ENCODE data around the gene HLA-DPA1. TPM values are rescaled to one million over a fixed set of nuclear protein-coding genes. Genes with fewer than 3 reads are reported as not detected.
"Not testable (repeated sequence)": the region's sequence is repeated elsewhere in the genome, so short reads cannot be mapped to it uniquely, and the experiment has no call there.

Gene HLA-DPA1
- total RNA-seq, 1 experiment from 2014 or later = not detected

DNA sequence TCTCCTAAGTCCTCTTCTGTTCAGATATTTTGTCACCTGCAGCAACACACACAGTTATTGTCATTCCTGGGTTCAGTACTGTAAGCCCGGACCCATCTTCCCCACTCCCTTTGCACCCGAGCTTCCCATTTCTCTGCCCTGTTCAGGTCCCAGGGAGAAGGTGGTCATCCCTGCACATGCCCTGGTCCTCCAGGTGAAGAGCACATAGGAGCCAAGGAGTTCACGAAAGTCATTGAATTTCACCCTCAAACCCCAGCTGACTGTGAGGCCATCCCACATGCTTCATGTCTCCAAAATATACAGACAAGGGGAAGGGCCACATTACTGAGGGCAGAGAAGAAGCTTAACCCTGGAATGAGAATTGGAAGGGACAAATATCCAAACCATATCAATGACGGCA, 8.1 kb downstream of the HLA-DPA1 start:
- BruUV-seq (replicated peaks) = no TSS peak
- POLR2A ChIA-PET = no interaction called here
- CTCF ChIA-PET = no interaction called here
- Mint-ChIP-seq H3K9me3 (ENCODE audit: unreplicated experiment) (peaks cover 11% of the 10 kb centered on the region), H3K27ac (ENCODE audit: unreplicated experiment) (no peak overlapping the region), H3K27me3 (ENCODE audit: insufficient read depth, unreplicated experiment) (no peaks in the 10 kb centered on the region), H3K4me3 (ENCODE audit: unreplicated experiment) (no peak overlapping the region), H3K4me1 (ENCODE audit: low read depth, unreplicated experiment) (no peaks in the 10 kb centered on the region), H3K36me3 (ENCODE audit: insufficient read depth, unreplicated experiment) (no peaks in the 10 kb centered on the region)
- Histone ChIP-seq H3K27me3 (replicated peaks; ENCODE audit: control insufficient read depth, insufficient read depth, low read length) (no peaks in the 10 kb centered on the region; the same call in 1 of the 2 replicates), H3K9me3 (no peaks in the 10 kb centered on the region), H3K36me3 (ENCODE audit: control insufficient read depth, insufficient read depth, low read length) (no peaks in the 10 kb centered on the region), H3K4me1 (no peaks in the 10 kb centered on the region), H3K4me3 (ENCODE audit: low read depth, low read length) (no peak overlapping the region)
- intact Hi-C loops (cut with micrococcal nuclease; ENCODE audit: unreplicated experiment) = no loop called here
- TF ChIP-seq, protein P1, sequence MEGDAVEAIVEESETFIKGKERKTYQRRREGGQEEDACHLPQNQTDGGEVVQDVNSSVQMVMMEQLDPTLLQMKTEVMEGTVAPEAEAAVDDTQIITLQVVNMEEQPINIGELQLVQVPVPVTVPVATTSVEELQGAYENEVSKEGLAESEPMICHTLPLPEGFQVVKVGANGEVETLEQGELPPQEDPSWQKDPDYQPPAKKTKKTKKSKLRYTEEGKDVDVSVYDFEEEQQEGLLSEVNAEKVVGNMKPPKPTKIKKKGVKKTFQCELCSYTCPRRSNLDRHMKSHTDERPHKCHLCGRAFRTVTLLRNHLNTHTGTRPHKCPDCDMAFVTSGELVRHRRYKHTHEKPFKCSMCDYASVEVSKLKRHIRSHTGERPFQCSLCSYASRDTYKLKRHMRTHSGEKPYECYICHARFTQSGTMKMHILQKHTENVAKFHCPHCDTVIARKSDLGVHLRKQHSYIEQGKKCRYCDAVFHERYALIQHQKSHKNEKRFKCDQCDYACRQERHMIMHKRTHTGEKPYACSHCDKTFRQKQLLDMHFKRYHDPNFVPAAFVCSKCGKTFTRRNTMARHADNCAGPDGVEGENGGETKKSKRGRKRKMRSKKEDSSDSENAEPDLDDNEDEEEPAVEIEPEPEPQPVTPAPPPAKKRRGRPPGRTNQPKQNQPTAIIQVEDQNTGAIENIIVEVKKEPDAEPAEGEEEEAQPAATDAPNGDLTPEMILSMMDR (IDR thresholded peaks at IDR 0.05; ENCODE audit: insufficient read depth in 1 of 2, low read depth in 1 of 2, low read length in 1 of 2, severe bottlenecking in 1 of 2, unreplicated experiment in 1 of 2) = no peak
- no peak for DNase-seq

DNA sequence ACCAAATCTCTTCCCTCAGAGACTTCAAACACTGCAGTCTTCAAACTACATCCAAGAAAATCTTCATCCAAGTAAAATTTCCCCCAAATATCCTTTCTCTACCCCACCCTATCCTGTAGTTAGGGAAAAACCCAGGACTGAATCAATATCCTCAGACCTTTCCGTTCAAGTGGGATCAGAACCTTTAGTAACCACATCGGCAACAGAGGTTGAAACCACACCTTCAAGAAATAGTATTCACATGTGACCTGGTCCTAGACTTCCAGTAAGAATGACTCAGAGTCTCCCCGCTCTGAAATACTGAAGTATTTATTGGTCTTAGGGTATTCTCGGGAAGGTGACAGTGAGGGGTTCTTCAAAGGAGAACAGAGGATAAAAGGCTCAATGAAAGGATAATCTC, 8.7 kb downstream of the HLA-DPA1 start:
- Histone ChIP-seq H3K36me3 (ENCODE audit: control insufficient read depth, insufficient read depth, low read length) (no peaks in the 10 kb centered on the region), H3K4me3 (ENCODE audit: low read depth, low read length) (no peak overlapping the region), H3K4me1 (no peaks in the 10 kb centered on the region), H3K9me3 (no peaks in the 10 kb centered on the region), H3K27me3 (replicated peaks; ENCODE audit: control insufficient read depth, insufficient read depth, low read length) (no peaks in the 10 kb centered on the region; the same call in 1 of the 2 replicates)
- H3K4me1 Mint-ChIP-seq (ENCODE audit: low read depth, unreplicated experiment) = no peaks in the 10 kb centered on the region
- POLR2A ChIA-PET = no interaction called here
- intact Hi-C loops (cut with micrococcal nuclease; ENCODE audit: unreplicated experiment) = no loop called here
- H3K9me3 Mint-ChIP-seq (ENCODE audit: unreplicated experiment) = peaks cover 11% of the 10 kb centered on the region
- H3K4me3 Mint-ChIP-seq (ENCODE audit: unreplicated experiment) = no peak overlapping the region
- no peaks in the 10 kb centered on the region for H3K36me3 Mint-ChIP-seq (ENCODE audit: insufficient read depth, unreplicated experiment)
- H3K27me3 Mint-ChIP-seq (ENCODE audit: insufficient read depth, unreplicated experiment) = no peaks in the 10 kb centered on the region
- H3K27ac Mint-ChIP-seq (ENCODE audit: unreplicated experiment) = no peak overlapping the region
- CTCF ChIA-PET = no interaction called here
- no TSS peak for BruUV-seq (replicated peaks)
- no peak for DNase-seq
- TF ChIP-seq, protein P1 (IDR thresholded peaks at IDR 0.05; ENCODE audit: insufficient read depth in 1 of 2, low read depth in 1 of 2, low read length in 1 of 2, severe bottlenecking in 1 of 2, unreplicated experiment in 1 of 2) = no peak

DNA sequence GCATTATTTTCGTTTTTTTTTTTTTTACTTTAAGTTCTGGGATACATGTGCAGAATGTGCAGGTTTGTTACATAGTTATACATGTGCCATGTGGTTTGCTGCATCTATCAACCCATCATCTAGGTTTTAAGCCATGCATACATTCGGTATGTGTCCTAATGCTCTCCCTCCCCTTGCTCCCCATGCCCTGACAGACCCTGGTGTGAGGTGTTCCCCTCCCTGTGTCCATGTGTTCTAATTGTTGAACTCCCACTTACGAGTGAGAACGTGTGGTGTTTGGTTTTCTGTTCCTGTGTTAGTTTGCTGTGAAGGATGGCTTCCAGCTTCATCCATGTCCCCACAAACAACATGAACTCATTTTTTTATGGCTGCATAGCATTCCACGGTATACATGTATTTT, 10.0 kb downstream of the HLA-DPA1 start:
- H3K27ac Mint-ChIP-seq (ENCODE audit: unreplicated experiment); H3K4me1 ChIP-seq; BruUV-seq (replicated peaks); H3K9me3 ChIP-seq; H3K36me3 Mint-ChIP-seq (ENCODE audit: insufficient read depth, unreplicated experiment); H3K27me3 ChIP-seq (replicated peaks; ENCODE audit: control insufficient read depth, insufficient read depth, low read length); intact Hi-C loops (cut with micrococcal nuclease; ENCODE audit: unreplicated experiment); CTCF ChIA-PET; DNase-seq; H3K36me3 ChIP-seq (ENCODE audit: control insufficient read depth, insufficient read depth, low read length); H3K4me1 Mint-ChIP-seq (ENCODE audit: low read depth, unreplicated experiment); H3K4me3 ChIP-seq (ENCODE audit: low read depth, low read length); H3K4me3 Mint-ChIP-seq (ENCODE audit: unreplicated experiment); POLR2A ChIA-PET; H3K27me3 Mint-ChIP-seq (ENCODE audit: insufficient read depth, unreplicated experiment): not testable (repeated sequence)
- peaks cover 11% of the 10 kb centered on the region for H3K9me3 Mint-ChIP-seq (ENCODE audit: unreplicated experiment)

DNA sequence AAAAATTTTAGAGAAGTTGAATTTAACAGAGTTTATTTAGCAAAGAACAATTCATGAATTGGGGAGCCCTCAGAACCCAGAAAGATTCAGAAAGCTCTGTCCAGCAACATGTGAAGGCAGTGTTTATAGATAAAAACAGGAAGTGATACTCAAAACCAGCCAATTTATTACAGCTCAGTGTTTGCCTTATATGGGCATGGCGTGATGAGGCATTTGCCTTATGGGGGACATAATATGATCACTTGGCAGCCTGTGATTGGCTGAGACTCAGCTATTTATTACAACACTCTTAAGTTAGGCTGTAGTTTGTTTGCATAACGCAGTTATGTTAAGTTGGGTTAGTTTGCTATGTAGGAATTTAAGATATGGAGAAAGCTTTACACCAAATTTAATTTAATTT, 11.5 kb downstream of the HLA-DPA1 start:
- ChIA-PET POLR2A (no interaction called here), CTCF (no interaction called here)

More for the DNA sequence above, 11.5 kb downstream of the HLA-DPA1 start:
- Mint-ChIP-seq H3K36me3 (ENCODE audit: insufficient read depth, unreplicated experiment) (no peaks in the 10 kb centered on the region), H3K4me3 (ENCODE audit: unreplicated experiment) (no peak overlapping the region), H3K9me3 (ENCODE audit: unreplicated experiment) (peaks cover 11% of the 10 kb centered on the region), H3K27me3 (ENCODE audit: insufficient read depth, unreplicated experiment) (no peaks in the 10 kb centered on the region), H3K27ac (ENCODE audit: unreplicated experiment) (no peak overlapping the region), H3K4me1 (ENCODE audit: low read depth, unreplicated experiment) (no peaks in the 10 kb centered on the region)
- H3K9me3 ChIP-seq = no peaks in the 10 kb centered on the region
- TF ChIP-seq, protein P1 (IDR thresholded peaks at IDR 0.05; ENCODE audit: insufficient read depth in 1 of 2, low read depth in 1 of 2, low read length in 1 of 2, severe bottlenecking in 1 of 2, unreplicated experiment in 1 of 2) = no peak
- DNase-seq = no peak
- intact Hi-C loops (cut with micrococcal nuclease; ENCODE audit: unreplicated experiment) = no loop called here
- no peak overlapping the region for H3K4me3 ChIP-seq (ENCODE audit: low read depth, low read length)
- no peaks in the 10 kb centered on the region for H3K27me3 ChIP-seq (replicated peaks; ENCODE audit: control insufficient read depth, insufficient read depth, low read length)
- no peaks in the 10 kb centered on the region for H3K4me1 ChIP-seq
- BruUV-seq (replicated peaks) = no TSS peak
- H3K36me3 ChIP-seq (ENCODE audit: control insufficient read depth, insufficient read depth, low read length) = no peaks in the 10 kb centered on the region

Data from Caco-2 (cell line).